ENCODE data around the gene KCNH2. TPM values are rescaled to one million over a fixed set of nuclear protein-coding genes. Genes with fewer than 3 reads are reported as not detected.

Gene KCNH2
- total RNA-seq, 1 donor from 2014 or later, result under 0.01 TPM

- Histone ChIP-seq H3K4me3 (ENCODE audit: low read depth, low read length) (no peak overlapping the region), H3K27me3 (ENCODE audit: control insufficient read depth, insufficient read depth, low read length) (peaks cover 3% of the 10 kb centered on the region), H3K36me3 (ENCODE audit: control insufficient read depth, insufficient read depth, low read length) (no peaks in the 10 kb centered on the region)
- no peak for TF ChIP-seq CTCF (IDR thresholded peaks at IDR 0.05; ENCODE audit: insufficient read depth, low read length, severe bottlenecking)
- DNase-seq (ENCODE audit: low read depth) (no peak), FAIRE-seq (no peak)
Observed at GRCh38 chr7:150953061-150953997, 24.8 kb downstream of the KCNH2 start.

- Histone ChIP-seq H3K4me3 (ENCODE audit: low read depth, low read length) (no peak overlapping the region), H3K36me3 (ENCODE audit: control insufficient read depth, insufficient read depth, low read length) (no peaks in the 10 kb centered on the region), H3K27me3 (ENCODE audit: control insufficient read depth, insufficient read depth, low read length) (peaks cover 3% of the 10 kb centered on the region)
- no peak for TF ChIP-seq CTCF (IDR thresholded peaks at IDR 0.05; ENCODE audit: insufficient read depth, low read length, severe bottlenecking)
- no peak for FAIRE-seq
- DNase-seq (ENCODE audit: low read depth), result no peak
Observed at GRCh38 chr7:150952331-150953050, 25.6 kb downstream of the KCNH2 start.

- DNase-seq (ENCODE audit: low read depth) (no peak), FAIRE-seq (no peak)
- H3K4me3 ChIP-seq (ENCODE audit: low read depth, low read length), result no peak overlapping the region
- no peaks in the 10 kb centered on the region for H3K36me3 ChIP-seq (ENCODE audit: control insufficient read depth, insufficient read depth, low read length)
- TF ChIP-seq CTCF (IDR thresholded peaks at IDR 0.05; ENCODE audit: insufficient read depth, low read length, severe bottlenecking), result no peak
- H3K27me3 ChIP-seq (ENCODE audit: control insufficient read depth, insufficient read depth, low read length), result peaks cover 3% of the 10 kb centered on the region
Observed at GRCh38 chr7:150951521-150951920, 26.6 kb downstream of the KCNH2 start.

GRCh38 chr7:150951181-150951520, 27.0 kb downstream of the KCNH2 start:
- no peak for TF ChIP-seq CTCF (IDR thresholded peaks at IDR 0.05; ENCODE audit: insufficient read depth, low read length, severe bottlenecking)
- H3K36me3 ChIP-seq (ENCODE audit: control insufficient read depth, insufficient read depth, low read length), result no peaks in the 10 kb centered on the region
- no peak for FAIRE-seq
- no peak overlapping the region for H3K4me3 ChIP-seq (ENCODE audit: low read depth, low read length)
- H3K27me3 ChIP-seq (ENCODE audit: control insufficient read depth, insufficient read depth, low read length), result peaks cover 3% of the 10 kb centered on the region
- no peak for DNase-seq (ENCODE audit: low read depth)

GRCh38 chr7:150950496-150951180, 27.5 kb downstream of the KCNH2 start:
- no peak for TF ChIP-seq CTCF (IDR thresholded peaks at IDR 0.05; ENCODE audit: insufficient read depth, low read length, severe bottlenecking)
- DNase-seq (ENCODE audit: low read depth) (no peak), FAIRE-seq (no peak)
- Histone ChIP-seq H3K27me3 (ENCODE audit: control insufficient read depth, insufficient read depth, low read length) (peaks cover 3% of the 10 kb centered on the region), H3K4me3 (ENCODE audit: low read depth, low read length) (no peak overlapping the region), H3K36me3 (ENCODE audit: control insufficient read depth, insufficient read depth, low read length) (no peaks in the 10 kb centered on the region)
